Activated gamma-delta T cell (primary cell): ENCODE data around the gene RPLP2.

Experiments
- DNase-seq: peaks from one replicate; lab custom pipeline; 2025; lab: John Stamatoyannopoulos, UW

Gene RPLP2

DNA sequence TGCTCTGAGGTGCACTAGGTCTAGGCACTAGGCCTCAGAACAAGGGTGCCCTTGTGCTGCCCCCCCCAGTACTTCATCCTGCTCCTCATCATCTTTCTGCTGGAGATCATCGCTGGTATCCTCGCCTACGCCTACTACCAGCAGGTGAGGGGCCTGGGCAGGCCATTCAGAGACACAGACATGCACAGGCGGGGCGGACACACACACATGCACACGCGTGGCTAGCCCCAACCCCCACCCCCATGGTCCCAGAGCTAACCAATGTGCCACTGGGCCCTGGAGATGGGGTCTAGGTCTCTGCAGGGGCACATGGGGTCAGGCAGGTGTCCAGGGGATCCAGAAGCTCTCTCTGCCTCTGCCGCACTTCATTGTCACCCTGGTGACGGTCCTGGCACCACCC is 26.9 kb downstream of the RPLP2 start:
- DNase-seq, result no peak

DNA sequence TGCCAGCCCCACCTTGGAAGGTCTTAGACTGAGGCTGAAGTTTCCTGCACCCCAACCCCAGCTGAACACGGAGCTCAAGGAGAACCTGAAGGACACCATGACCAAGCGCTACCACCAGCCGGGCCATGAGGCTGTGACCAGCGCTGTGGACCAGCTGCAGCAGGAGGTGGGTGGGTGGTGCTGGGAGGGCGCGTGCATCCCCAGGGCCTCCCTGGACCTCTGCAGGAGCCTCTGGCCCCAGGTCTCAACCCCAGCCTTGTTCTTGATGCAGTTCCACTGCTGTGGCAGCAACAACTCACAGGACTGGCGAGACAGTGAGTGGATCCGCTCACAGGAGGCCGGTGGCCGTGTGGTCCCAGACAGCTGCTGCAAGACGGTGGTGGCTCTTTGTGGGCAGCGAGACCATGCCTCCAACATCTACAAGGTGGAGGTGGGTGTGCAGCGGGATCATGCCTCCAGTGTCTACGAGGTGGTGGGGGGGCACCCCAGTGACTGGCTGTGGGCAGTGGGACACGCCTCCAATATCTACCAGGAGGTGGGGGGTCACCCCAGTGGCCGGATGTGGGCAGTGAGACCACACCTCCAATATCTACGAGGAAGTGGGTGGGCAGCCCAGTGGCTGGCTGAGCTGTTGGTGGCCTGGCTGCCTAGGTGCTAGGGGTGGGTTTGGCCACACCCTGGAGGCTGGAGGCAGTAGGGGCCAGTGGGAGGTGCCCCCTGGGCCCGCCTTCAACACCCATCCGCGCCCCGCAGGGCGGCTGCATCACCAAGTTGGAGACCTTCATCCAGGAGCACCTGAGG is 27.6 kb downstream of the RPLP2 start:
- DNase-seq, result no peak

DNA sequence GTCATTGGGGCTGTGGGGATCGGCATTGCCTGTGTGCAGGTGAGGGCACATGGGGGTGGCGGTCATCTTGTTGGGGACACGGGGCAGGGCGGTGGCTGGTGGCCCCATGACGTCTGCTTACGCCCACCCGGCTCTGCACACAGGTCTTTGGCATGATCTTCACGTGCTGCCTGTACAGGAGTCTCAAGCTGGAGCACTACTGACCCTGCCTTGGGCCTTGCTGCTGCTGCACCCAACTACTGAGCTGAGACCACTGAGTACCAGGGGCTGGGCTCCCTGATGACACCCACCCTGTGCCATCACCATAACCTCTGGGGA is 28.2 kb downstream of the RPLP2 start:
- no peak for DNase-seq

DNA sequence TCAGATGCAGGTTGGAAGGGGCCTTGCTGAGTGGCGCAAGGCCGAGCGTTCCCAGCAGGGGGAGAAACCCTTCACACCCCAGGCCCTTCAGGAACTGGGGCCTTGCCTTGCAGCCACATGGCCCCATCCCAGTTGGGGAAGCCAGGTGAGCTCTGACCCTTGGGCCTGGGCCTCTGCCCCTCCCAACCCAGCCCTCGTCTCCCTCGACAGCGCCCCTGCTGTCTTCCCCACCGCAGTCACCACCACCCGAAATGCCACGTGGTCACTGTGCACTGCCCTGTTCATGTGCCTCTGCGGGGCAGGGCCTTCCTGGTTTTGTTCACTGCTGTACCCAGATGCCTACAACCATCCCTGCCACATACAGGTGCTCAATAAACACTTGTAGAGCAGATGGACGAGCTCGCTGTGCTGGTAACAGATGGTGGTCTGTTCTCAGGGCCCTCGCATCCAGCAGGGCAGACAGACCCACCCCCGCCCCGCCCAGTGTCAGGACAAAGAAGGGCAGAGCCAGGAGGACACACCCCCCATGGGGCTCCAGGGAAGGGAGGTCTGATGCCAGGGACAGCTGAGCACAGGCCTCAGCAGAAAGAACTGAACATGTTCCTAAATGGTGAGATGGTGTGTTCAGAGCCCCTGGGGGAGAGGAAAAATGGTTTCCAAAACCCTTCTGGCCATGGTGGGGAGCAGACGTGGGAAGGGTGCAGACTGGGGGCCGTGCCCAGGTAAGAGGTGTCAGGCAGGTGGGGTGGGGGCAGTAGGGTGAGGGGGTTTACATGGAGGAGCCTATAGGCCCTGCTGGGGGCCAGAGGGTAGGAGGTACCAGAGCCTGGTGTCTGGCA is 28.9 kb downstream of the RPLP2 start:
- DNase-seq, result no peak

DNA sequence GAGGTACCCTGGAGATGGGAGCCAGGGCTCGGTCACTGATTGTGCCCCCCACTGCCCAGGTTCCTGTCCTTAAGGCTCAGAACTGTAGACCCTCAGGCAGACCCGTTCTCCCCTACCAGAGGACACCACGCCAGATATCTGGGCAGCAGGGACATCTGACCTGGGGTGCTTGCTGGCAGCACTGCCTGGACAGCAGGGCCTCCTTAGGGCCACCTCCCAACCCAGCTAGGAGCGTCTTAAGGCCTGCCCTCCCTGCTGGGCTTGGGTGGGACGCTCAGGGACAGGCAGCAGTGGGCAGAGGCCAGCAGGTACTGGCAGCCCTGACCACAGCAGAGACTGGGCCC is 29.5 kb downstream of the RPLP2 start:
- DNase-seq, result no peak

DNA sequence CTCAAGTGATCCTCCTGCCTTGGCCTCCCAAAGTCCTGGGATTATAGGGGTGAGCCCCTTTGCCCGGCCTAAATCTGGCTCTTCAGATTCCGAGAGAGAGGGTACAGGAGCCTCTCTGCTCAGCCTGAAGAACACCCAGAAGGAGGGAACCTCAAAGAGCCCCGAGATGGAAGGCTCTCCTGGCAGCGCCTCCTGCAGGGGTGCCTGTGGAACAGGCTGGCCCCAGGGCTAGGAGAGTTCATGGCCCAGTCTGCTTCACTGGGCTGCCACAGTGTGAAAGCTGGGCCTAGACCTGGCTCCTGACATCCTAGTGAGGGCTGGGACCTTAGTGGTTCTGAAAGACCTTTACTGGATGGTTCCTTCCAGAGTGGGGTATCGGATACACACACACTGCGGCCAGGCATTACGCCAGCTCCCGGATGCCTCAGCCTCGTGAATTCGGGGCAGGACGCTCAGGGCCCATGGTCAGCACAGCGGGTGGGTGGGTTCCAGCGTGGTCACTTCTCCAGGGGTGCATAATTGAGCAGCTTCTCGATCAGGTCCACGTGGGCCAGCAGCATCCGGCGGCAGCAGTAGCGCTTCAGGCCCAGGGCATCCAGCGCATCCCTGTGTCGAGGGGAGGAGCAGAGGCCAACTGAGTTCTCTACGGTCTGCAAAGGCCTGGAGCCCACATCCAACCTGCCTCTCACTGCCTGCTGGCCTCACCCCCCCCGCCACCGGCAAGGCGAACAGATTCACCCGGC is 30.3 kb downstream of the RPLP2 start:
- no peak for DNase-seq

DNA sequence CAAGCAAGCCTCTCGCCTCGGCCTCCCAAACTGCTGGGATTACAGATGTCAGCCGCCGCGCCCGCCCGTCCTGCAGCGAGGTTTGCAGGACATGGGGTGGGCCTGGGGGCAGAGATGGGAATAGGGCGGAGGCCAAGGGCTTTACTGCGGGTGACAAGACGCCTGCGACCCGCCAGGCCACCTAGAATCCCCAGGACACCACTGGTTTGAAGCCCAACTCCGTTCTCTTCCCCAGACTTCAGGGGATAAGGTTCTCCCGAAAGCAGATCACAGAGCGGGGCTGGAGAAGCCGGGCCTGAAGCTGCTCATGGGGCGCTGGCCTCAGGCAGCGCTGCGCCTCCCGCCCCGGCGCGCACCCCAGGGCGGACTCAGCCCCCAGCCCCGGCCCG is 32.2 kb downstream of the RPLP2 start:
- DNase-seq, result no peak

DNA sequence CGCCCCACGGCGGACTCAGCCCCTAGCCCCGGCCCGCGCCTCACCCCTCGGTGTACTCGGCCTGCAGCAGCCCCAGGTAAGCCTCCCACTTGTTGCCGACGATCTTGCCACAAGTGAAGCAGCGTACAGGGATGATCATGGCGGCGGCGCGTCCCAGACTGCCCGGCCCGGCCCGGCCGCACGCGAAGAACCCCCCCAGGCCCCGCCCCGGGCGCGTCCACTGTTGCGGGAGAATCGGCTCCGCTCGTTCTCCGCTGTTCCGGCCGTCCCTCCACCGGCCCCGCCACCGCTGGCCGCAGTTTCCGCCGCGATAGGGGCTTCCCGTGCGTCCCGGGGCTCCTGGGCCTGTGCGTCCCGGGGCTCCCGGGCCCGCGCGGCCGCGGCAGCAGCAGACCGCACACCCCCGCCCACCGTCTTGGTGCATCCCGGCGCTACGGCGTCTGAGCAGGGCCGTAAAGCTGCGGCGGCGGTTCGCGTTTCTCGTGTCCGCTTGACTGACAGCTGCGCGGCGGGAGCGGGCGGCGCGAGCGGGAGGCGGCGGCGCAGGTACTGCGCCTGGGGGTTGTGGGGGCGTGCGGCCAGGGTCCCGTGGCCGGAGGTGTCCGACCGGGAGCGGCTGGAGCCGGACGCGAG is 32.7 kb downstream of the RPLP2 start, which contains the start of the genes POLR2L and TSPAN4:
TSS of gene POLR2L (minus strand) at position 160 of the 633 bp plus-strand sequence. CDS start at position 139, 21 bp downstream.
TSS of gene TSPAN4 (plus strand) at position 483 of the 633 bp plus-strand sequence. CDS start 7,453 bp downstream, outside the sequence.
- peak; percentile 83 for DNase-seq

DNA sequence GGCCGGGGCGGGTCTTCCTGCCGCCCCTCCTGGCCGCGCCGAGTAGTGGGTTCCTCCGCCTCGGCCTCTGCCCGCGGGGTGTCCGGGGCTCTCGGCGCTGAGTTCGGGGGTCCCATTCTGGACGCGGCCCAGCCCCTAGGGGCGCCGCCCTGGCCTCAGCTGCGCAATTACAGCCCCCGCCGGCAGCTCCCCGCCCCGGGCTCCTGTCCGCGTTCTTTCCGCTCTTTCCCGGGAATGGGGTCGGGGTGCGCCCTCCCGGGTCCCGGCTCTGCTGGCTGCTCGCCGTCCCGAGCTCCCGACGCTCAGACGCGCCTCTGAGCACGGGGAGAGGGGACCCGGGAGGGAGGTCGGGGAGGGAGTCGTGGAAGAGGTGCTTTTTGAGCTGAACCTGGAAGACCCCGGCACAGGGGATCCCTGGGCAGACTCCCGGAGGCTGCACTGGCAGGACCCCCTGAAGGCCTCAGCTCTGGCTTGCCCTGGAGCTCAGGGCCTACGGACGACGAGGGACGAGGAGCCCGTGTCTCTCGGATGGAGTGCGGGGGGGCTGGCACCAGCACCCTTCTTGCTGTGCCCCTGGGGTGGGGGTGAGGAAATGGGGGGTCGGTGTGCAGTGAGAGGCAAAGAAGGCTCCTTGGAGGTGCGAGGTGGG is 33.4 kb downstream of the RPLP2 start:
- DNase-seq, result no peak

DNA sequence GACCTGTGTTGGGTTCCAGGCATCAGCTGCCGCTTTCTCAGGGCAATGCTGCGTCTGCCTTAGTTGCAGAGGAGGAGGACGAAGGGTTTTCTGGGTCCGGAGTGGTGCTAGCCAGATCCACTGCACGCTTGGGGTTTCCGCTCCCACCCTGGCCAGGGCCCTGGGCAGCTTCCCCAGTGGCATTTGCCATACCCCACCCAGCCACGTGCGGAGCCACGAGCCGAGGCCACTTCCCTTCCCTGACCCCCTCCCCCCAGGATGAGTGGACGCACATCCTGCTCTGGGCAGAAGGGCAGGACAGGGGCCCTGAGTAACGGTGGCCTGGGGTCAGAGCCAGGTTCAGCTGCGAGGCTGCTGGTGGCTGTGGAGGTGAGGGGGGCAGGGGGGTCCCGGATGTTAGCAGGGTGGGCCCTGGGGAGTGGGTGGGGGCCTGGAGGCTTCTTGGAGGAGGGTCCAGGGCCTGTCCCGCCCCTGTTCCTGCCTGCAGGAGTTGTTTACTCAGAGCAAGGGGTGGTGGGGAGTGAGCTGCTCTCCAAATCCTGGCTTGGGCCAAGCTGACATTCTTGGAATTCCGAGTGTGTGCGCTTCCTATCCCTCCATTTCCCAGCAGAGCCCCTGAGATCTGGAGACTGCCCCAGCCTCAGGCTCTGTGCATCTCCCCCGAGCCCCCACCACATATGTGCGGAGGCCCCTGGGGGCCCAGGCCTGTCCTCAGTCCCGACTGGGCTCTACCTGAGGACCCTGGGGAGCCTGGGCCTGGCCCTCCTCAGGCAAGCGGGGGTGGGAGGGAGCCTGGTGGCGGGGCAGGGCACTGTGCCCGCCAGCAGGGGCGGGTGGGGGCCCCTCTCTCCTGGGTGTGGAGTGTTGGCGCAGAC is 34.3 kb downstream of the RPLP2 start:
- no peak for DNase-seq

DNA sequence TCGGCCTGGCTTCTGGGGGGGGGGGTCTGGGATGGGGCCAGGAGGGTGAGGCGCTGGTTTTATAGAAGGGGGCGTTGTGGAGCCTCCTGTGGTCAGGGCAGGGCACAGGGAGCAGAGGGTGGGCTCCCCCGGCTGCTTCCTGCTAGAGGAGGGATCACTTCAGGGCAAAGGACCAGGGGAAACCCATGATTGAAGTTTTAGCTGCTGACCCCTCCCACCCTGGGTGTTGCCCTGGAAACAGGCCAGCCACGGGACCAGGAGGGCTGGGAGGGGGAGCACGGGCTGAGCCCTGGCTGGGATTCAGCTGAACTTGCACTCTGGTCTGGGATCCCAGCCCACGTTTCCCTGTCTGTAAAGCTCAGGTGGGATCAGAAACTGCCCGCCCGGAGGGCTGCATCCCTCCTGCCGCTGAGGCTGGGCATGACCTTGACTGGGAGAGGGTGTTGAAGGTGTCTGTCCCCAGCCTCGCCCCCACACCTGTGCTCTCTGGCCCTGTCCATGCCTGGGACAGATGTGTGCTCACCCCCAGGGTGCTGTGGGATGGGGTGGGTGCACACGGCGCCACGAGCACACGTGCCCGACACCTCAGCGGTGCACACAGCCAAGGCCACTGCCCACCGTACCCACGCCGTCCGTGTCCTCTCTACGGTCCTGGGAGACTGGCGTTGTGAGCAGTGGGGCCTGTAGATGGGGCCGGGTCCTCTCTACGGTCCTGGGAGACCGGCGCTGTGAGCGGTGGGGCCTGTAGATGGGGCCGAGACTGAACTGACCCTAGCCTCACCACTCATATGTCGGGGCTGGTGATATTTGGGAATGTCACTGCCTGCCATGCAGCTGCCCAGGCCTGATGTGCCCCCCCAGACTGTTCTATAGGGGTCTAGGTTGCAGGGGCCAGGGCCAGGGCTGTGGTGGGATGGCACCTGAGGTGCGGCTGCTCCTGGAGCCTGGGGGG is 35.2 kb downstream of the RPLP2 start:
- no peak for DNase-seq

DNA sequence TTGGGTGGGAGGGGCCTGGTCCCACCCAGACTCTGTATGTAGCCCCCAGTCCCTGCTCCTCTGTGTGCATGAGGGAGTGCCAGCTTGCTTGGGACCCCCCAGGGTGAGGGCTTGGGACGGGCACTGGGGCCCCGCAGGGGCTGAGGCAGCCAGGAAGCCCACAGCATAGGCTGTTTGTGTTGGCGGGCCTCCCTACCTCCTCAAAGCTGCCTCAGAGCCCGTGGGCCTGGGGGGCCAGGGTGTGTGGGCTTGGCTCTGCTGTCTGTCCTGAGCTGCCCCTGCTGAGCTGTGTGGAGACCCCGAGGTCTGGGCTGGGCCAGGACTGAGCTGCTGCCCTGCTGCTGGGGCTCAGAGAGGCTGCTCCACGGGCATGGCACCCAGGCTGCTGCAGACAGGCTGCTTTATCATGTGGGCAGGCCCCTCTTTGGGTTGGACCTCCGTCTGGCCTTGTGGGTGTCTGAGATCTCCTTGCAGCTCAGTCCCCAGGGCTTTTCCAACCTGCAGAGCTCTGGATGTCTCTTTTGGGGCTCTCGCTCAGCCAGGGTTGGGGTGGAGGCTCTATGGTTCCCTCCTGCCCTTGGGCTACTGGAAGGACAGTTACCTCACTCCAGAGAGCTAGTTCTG is 36.2 kb downstream of the RPLP2 start:
- DNase-seq, result no peak

DNA sequence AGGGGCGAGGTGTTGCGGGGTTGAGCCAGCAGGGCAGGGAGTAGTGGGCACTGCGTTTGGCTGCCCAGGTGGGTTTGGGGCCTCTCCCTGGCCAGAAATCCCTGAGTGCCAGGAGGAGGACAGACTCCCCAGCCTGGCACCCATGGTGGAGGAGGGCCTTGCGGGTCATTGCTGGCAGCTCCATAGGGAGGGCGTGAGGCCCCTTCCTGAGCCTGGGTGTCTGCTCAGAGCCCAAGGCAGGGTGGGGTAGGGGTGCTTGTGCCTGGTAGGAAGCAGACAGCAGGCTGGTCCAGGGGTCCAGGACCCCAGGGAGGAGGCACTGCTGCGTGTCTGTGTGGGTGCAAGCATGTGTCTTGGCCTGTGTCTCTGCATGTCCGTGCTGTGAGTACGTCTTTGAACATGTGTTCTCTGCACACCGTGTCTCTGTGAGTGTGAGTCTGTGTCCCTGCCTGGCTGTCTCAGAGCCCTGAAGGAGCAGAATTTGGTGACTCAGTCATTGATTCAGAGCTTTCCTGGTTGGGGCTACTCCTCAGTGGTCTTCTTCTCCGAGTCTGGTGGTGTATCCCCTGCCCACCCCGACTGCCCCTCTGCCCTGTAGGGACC is 36.8 kb downstream of the RPLP2 start:
- no peak for DNase-seq

DNA sequence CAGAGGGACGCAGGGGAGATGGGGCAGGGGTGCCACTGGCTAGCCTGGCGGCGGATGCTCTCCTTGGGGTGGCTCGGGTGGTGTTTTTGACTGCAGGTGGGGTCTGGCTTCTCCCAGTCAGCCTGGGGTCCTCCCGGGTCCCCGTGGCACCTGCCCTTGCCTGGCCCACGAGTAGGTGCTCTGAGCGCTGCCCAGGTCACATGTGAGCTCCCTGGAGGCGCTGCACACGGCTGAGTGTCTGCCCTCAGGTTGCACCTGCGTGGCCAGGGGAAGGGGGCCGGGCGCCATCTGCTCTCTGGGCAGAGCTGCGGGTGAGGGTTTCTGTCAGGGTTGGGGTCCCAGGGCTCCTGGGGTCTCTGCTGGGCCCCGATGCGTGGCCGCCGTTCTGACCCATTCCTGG is 38.1 kb downstream of the RPLP2 start:
- no peak for DNase-seq

DNA sequence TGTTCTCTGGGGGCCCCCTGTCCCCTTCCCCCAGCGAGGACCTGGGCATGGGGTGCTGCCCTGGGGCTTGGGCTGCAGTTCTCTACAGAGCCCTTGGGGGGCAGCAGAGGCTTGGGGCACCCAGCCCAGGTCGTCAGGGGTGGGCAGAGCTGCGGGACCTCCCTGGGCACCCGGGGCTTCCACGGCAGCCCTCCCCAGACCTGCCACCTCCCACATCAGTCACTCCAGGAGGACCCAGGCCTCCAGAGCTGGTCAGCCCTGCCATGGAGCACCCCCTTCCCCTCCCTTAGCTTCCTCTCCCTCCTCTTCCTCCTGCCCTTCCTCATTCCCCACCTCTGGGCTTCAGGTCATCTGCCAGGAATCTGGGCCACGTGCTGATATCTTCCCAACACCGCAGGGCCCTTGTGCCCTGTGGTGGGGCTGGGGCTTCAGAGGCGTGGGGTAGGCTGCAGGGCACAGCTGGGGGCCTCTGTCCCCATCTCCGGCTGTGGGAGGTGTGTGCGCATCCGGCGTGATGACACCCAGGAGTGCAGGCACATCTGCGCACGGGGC is 38.7 kb downstream of the RPLP2 start:
- DNase-seq, result peak; percentile 31

DNA sequence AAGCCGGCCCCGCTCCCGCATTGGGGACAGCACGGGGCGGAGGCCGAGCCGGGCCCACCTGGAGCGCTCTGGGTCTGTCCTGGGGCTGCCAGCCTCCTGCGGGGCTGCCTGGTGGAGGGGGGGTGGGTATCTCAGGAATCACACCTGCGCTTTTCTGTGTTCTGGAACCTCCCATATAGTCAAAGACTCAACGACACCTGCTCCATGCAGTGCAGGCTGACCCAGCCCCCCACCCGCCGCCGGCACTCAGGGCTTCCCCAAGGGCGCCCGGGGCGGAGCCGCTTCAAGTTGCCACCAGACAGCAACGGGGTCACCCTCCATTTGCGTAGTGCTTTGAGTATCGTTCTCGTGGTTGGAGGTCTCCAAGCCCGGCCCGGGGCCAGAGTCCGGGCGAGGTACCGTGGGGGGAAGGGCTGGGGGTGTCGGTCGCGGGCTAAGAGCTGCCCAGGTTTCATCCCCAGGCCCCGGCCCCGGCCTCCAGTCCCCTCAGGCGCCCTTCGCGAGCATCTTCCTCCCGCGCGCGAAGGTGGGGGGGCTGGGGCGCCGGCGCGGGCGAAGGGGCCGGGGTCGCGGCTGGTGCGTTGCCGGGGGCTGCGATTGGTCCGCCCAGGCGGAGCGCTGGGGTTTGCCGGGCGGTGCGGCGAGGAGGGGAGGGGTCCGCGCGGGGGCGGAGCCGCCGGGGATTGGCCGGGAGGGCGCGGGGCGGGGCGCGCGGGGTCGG is 39.5 kb downstream of the RPLP2 start:
- DNase-seq, result peak; percentile 36

DNA sequence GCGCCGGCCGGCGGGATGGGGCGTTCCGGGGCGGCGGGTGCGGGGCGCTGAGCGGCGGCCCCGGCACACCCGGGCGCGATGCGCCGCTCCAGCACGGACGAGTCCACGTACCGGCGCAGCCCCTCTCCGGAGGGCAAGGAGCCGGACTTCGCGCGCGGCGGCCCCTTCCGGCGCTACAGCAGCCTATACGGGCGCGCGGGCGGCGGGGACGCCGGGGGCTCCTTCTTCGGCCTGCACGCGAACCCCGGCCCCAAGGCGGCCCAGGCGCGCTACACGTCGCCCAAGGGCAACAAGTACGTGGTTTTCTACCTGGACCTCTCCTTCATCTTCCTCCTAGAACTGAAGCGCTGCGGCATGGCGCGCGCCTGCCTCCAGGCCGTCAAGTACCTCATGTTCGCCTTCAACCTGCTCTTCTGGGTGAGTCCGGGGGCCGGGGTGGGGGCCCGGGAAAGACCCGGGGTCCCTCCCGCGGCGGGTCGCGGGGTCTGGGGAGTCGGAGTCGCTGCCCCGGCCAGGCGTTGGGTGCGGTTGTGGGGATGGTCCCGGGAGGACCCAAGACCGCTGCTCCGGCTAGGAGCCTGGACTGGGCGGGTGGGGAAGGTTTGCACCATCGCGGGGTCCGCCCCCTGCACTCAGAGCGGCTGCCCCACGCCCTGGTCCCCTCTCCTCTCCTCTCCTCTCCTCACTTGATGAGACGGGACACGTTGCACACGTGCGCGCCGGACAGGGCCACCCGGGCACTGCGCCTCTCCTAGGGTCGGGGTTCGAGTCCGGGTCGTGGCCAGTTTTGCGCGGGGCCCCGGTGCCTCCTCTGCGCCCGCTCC is 40.4 kb downstream of the RPLP2 start:
- DNase-seq, result no peak
